OCI-M1 (cell line): ENCODE data around the gene HCFC2.

ENCODE experiments used
- DNase-seq: peaks from one replicate; lab custom pipeline; 2025; lab: John Stamatoyannopoulos, UW

HCFC2 gene

DNA sequence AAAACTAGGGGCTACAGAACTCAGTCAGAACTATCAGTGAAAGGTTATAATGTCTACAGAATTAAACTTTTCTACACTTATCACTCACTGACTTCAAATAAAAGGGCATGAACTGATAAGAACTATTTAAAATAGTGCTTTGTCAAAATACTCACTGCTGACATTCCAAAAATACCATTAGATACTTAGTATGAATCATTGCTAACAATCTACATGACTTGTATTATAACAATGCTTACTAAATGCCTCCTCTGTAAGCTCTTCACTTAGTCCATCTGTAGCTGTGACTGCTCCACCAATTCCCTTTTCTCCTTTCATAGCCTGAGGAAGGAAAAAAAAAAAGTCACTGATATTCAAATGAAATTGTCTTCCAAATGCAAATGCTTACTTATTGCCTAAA, 56.7 kb downstream of the HCFC2 start:
- DNase-seq, result no peak

DNA sequence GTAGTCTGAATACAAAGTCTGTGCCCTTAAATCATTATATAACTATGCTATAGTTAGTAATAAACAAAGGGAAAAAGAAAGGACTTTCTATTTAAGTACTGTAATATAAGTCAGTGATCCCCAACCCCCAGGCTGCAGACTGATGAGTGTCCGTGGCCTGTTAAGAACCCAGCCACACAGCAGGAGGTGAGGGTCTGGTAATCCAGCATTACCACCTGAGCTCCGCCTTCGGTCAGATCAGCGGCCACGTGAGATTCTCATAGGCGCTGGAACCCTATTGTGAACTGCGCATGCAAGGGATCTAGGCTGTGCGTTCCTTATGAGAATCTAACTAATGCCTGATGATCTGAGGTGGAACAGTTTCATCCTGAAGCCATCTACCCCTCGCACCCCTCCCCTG, 58.0 kb downstream of the HCFC2 start:
- DNase-seq, result no peak

DNA sequence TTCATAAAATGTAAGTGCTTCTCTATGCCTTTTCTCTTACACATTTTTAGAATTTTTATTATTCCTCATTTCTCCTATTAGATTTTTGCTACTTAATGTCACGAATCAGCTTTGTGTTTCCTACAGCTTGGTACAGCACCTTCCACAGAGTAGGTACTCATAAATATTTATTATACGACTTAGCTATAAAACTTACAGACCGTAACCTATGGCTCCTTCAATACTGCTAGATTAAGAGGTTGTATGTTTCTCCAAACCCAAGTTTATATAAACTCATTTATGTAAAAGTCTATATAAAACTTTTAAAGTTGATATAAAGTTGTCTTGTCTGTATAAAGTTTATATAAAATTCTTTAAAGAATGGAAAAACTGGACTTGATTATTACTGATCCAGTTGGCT, 62.2 kb downstream of the HCFC2 start:
- no peak for DNase-seq

DNA sequence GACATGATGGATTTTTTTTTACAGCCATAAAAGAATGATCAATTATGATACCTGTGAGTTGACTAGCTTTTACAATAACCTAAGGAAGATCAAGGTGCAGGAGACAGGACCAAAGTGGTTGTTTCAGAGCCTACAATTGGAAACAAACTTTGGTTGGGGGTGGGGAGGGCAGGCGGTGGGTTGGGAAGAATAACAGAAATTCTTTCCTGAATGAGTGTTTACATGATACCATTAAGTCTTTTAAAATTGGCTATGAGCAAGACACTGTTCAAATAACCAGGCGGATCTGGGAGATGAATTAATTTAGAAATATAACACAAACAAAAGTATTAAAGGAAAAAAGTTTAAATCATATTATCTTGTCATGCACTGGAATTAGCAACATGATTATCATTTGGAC, 66.4 kb downstream of the HCFC2 start:
- DNase-seq, result no peak

DNA sequence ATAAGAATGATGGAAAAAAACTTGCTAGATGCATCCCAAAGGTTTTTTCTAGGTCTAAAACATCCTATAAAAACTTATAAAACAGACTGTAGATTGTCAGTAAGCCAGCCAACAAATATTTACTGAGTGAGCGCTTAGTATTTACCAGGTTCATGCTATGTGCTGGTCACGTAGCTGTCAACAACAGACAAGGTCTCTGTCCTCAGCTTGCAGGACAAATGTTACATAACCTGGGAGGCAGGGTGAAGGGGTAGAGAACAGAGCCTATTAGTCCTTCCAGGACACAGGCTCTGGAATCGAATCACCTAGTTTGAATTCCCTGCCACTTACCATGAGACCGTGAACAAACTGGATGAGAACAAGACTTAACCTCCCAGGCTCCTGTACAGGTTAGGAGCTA, 67.3 kb downstream of the HCFC2 start:
- no peak for DNase-seq

DNA sequence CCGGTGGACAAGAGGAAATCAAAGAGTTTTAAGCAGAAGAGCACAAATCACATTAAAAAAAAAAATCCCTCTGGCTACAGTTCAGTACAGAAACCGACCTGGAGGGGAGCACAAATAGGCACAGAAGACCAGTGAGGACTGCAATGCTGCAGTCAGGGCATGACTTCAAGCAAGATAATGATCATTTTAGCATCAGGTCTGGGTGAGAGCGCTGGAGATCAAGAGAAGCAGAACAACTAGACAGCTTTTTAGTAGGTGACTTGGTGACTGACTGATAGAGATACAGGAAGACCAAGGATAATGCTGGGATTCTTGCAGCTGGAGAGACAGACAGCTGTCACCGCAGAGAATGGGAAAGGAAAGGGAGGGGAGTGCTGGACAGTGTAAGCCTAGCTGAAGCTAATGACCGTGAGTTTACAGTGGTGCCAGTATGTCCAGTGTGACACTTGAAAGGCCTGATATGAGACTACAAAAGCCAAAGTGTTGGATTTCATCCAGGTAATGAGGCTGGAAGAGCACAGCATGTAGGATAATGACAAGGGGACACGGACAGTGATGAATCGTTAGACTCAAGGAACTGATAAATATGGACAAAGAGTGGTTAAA, 68.1 kb downstream of the HCFC2 start:
- no peak for DNase-seq

DNA sequence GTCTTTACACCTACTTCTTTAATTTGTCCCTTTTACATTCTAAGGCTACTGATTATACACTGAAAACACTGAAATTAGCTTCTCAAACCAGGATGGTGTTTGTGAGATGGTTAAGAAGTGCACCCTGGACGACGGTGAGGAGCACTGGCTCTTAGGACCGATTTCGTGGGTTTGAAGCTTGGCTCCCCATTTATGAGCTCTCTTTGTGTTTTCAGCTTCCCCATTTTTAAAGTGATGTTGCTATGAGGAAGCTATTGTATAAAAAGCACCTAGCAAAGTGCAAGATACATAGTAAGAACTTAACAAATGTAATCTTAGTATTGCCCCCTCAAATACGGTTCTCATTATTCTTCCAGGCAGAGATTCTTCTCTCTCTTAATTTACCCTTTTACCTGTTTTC, 69.0 kb downstream of the HCFC2 start:
- DNase-seq, result no peak

DNA sequence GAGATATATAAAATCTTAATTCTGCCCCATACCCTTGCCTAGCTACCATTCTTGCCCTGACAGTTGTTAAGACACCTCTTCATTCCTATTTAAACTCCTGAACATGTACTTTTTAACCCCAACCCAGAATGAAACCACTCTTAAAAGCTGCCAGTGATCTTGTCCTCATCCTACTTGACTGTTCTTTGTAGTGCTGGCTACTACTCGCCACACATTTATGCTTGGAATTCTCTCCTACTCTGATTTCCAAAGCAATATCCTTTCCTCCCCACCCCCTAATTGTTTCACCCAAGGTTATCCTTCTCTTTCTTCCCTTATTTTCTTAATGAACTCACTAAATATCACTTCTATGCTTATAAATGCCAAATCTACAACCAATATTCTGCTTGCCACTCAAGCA, 69.5 kb downstream of the HCFC2 start:
- no peak for DNase-seq

DNA sequence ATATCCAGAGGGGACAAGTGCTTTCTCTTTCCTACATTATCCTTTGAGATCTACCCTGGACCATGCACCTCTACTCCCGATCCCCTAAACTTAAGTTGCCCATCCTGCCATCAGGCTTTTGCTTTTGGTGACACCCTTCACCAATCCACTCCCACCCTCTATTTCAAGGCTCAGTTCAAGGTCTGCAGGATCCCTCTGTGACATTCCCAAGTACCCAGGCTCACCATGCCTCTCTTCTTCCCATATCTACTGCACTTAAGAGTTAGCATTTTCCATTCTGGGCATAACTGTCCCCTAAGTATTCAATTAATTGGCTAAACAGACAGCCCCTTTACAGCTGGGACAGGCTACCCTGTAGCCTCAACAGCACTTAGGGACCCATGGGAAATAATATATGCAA, 70.6 kb downstream of the HCFC2 start:
- DNase-seq, result no peak

DNA sequence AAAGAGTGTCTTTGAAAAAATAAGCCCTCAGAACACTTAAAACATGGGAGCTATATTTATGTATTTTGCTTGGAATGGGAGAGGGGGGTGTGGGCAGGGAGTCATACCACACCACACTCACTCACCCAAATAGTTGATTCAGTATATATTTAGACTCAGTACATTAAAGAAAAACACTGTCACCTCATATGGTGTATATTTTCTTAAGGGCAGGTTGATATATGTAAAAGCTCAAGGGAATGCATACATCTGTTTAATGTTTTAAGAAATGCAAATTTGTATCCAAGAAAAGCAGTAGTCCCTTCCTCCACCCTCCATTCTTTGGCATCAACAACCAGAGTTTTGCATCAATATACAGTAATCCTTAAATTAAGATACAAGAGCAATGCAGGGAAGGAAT, 72.2 kb downstream of the HCFC2 start:
- DNase-seq, result no peak

DNA sequence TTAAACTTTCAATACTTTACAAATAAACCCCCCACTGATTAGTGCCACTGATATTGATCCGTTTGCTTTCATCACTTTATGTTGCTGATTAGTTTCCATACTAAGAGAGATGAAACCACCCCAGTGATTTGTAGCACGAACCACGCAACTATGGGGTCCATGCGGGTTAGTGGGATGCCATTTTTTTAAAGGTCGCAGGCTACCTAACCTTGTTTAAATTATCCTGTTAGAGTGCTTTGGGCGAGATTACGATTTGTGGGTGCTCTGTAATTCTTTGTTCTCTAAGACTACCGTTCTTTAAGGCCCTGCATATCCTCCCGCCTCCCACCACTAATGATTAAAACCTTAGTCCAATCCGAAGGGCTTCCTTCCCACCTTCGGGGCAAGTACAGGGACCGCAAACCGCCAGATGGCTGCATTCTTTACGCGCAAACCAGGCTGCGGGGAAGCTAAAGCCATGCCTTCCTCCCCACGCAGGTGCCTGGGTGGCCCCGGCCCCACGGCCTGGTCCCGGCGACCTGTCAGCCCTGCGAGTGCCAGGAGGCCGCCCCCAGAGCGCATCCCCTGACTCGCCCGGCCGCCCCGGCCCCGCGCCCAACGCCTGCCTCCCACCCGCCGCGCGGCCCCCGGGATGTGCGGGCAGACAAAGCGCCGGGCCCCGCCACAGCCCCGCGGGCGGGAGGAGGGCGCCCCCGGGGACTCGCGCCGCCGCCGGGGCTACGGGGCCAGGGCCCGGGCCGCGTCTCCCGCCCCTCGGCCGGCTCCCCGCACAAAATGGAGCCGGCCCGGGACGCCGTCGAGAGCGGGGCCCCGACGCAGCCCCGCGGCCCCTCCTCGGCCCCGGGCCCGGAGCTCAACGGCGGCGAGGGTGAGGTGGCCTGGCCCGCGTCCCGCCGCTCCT, 72.9 kb downstream of the HCFC2 start:
- peak; percentile 64 for DNase-seq

DNA sequence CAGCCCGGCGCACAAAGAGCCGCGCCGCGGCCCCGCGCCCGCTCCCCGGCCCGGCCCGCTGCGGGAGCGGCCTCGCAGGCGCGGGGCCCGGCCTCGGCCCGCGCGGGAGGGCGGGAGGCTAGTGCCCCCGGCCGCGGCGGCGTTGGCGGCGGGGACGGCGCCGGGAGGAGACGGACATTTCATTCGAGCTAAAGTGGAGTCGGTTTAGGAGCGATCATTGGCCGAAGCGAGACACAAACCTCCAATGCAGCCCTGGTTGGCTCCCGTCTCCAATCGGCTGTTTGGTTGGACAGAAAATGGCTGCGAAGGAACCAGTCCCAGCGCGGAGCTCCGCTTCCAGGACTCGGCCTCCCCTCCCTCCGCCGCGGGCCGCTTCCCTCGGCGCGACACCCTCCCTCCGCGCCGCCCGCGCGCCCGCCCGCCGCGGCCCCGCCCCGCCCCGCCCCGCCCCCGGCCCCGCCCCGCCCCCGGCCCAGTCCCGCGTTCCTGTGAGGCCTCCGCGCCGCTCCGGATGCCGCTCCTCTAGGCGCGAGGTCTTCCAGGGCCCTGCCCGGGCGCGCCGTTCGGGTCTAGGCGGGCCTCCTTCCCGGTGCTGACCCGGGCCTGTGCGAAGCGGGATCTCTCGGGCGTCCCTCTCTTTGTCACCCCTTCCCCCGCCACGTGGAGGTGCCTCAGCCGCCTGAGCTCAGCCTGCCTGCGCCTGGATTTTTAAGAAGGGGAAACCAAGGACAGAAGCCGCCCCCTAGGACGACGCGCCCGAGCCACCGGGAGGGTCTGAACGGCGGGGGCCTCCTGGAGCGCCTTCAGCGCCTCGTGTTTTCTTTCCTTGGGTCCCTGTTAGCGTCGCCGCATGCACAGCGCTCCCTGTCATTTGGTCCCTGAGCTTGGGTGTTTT, 73.8 kb downstream of the HCFC2 start, which contains the start of gene NFYB:
TSS of gene NFYB (minus strand) at position 309 of the 895 bp plus-strand sequence. CDS start 2,757 bp downstream, outside the sequence.
- peak; percentile 95 for DNase-seq

DNA sequence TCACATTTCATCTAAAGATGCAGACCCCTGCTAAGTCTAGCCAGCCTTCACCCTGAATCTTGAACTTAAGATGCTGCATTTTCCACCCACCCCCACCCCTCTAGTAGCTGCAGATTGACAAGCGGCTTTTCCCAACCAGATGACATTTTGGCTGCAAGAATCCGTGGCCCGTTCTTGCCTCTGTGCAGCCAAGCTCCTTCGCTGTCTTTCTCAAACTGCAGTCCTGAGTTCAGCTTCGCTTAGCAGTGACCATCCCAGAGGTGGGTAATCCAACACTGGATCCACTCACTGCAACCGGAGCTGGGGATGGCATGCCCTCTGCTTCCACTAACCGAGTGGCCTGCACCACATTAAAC, 74.4 kb downstream of the HCFC2 start:
- no peak for DNase-seq

DNA sequence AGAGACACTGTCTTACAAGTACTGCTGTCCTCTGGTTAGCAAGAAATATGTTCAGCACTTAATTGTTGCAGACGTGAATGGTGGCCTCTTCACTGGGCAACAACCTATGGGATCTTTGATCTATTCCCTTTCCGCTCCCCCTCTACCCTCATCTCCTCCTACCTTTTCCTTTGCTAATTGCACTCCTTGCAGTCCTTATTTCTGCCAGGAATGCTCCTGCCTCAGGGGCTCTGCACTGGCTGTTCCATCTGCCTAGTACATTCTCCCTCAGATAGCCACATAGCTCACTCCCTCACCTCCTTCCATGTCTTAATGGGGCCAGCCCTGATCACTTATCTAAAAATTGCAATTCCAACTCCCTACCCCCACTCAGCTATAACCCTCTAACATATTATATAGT, 78.2 kb downstream of the HCFC2 start:
- DNase-seq, result no peak

DNA sequence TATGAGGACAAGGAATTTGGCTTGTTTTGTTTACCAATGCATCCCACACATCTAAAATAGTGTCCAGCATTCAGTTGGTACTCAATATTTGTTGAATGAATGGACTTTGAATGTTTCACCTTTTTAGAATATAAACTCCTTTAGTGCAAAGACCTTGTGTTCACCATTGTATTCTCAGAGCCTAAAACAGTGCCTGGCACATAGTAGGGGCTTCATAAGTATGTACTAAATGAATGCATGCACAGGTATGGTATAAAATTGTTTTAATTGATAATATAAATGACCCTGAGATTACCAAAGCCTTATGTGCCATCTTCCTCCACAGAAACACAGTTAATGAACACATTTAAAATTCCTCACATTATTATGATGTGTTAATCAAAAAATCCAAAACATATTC, 78.7 kb downstream of the HCFC2 start:
- DNase-seq, result no peak

DNA sequence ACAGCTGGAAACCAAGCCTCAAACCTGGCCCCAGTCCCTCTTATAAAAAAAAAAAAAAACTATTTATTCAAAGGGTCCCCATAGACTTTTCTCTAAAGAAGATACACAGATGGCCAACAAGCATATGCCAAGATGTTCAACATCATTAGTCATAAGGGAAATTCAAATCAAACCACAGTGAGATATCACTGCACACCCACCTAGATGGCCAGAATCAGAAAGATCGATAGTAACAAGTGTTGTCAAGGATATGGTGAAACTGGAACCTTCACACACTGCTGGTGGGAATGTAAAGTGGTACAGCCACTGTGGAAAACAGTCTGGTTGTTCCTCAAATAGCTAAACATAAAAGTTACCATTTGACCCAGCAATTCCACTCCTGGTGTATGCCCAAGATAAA, 79.6 kb downstream of the HCFC2 start:
- no peak for DNase-seq

DNA sequence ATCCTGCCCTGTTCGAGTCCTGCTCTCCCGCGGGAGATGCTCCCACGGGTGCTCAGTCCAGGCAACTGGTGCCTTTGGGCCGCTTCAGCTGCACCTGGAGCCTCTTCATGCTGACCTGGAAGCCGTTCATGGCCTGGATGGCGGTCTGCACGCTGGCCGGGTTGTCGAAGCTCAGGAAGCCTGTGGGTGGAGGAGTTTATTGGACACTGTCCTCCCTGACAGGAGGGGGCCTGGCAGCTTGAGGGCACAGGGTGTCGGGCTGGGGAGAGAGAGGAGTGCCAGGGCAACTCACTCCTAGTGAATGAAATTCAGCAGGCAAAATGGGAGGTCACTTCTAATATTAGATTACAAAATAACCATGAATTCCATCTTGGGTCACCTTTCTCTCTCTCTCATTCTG, 83.0 kb downstream of the HCFC2 start:
- no peak for DNase-seq

DNA sequence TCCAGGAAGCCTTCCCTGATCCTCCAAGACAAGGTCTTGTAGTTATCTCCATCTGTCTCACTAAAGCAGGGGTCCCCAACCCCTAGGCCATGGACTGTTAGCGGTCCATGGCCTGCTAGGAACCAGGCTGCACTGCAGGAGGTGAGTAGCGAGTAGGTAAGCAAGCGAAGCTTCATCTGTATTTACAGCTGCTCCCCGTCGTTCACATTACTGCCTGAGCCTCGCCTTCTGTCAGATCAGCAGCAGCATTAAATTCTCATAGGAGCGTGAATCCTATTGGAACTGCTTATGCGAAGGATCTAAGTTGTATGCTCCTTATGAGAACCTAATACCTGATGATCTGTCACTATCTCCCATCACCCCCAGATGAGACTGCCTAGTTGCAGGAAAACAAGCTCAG, 86.1 kb downstream of the HCFC2 start:
- DNase-seq, result no peak

DNA sequence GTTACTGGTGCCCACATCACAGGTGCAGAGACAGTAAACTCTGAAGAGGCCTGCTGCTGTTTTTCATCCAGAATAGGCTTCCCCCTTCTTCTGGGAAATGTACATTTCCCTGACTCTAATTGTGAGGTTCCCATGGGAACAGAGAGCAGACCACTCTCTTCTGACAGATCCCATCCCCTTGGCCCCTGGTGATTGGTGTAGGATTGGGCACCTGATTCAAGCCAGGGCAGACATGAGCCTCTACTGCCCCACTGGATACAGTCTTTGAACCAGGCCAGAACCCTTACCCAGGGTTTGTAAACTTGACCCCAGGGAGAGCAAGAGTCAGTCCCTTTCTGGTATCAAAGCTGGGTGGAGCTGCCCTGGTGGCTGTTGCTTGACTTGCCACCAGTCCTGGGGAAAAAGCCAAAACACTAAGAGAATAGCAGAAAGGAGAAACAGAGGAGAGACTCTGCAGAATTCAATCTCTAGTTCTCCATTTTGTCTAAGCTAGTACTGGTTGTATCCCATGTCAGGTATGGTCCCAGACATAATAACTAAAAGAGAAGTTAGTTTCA, 88.4 kb downstream of the HCFC2 start:
- DNase-seq, result no peak

DNA sequence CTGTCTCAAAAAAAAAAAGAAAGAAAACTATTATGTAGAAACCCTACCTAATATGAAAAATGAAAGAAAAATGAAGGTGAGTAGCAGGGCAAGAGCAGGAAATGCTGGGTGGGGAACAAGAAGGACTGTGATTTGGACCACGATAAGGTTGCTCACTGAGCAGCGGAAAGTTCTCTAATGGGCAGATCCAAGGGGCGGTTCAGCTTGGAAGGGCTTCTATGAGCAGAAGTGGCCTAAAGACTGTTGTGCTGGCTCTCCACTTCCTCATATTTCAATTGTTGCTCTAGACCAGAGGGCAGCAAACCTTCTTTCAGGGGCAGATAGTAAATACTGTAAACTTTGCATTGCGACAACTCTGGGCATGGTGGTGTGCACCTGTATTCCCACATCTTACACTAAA, 90.0 kb downstream of the HCFC2 start:
- peak; percentile 64 for DNase-seq

DNA sequence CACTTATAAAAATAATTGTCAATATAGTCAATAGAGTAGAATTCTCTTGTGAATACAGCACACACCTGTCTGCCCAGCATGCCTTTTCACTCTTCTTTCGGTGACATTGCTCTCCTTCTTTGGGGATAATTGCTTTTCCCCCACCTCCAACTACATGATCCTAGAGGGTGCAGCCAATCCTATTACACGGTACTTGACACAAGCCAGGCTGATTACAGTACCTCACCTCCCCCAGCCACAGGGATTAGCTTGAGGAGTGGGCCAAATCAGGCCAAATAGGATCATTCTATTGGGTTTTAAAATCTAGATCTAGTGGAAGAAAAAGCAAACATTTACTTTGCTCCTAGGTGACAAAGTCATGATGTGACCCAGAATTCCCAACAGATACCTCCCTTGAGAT, 90.5 kb downstream of the HCFC2 start:
- DNase-seq, result no peak
